Spleen (tissue), 11 donors: ENCODE results near the gene PTPRM. TPM values are rescaled to one million over a fixed set of nuclear protein-coding genes. Genes with fewer than 3 reads are reported as not detected.

Source experiments
- DNase-seq: peaks from one replicate; pipeline ENCODE4 v3.0.0-alpha.2; 2020
- H3K27ac ChIP-seq, 8 donors: fragments of 200-600 bp; sonication (generic) in 7 of 8; 1 replicate in 4 of 8; 2 replicates in 4 of 8; pipeline versions ENCODE4 v1.5.0 to v1.8.0; 2016 to 2021; ENCODE audit warnings: inconsistent platforms in 4 of 8, mild to moderate bottlenecking in 4 of 8, moderate library complexity in 1 of 8
- H3K27me3 ChIP-seq, 7 donors: fragments of 200-600 bp; sonication (generic) in 6 of 7; replicated peaks in 1 of 7; 1 replicate in 4 of 7; 2 replicates in 3 of 7; pipeline versions ENCODE4 v1.5.0 to v1.8.0; 2016 to 2021; ENCODE audit warnings: inconsistent platforms in 3 of 7, mild to moderate bottlenecking in 1 of 7
- H3K36me3 ChIP-seq, 6 donors: fragments of 200-600 bp; sonication (generic) in 5 of 6; 1 replicate in 4 of 6; 2 replicates in 2 of 6; pipeline versions ENCODE4 v1.5.0 to v1.8.0; 2016 to 2021; ENCODE audit warnings: inconsistent platforms in 2 of 6
- H3K4me1 ChIP-seq, 6 donors: fragments of 200-600 bp; sonication (generic) in 5 of 6; 1 replicate in 3 of 6; 2 replicates in 3 of 6; pipeline versions ENCODE4 v1.5.0 to v1.8.0; 2016 to 2021; ENCODE audit warnings: inconsistent platforms in 3 of 6
- H3K4me3 ChIP-seq, 8 donors: fragments of 200-600 bp; sonication (generic) in 7 of 8; 1 replicate in 4 of 8; 2 replicates in 4 of 8; pipeline versions ENCODE4 v1.5.0 to v1.8.0; 2016 to 2021; ENCODE audit warnings: inconsistent platforms in 4 of 8, mild to moderate bottlenecking in 4 of 8, moderate library complexity in 2 of 8
- H3K9me3 ChIP-seq, 8 donors: fragments of 200-600 bp; sonication (generic) in 7 of 8; 1 replicate in 4 of 8; 2 replicates in 4 of 8; pipeline versions ENCODE4 v1.5.0 to v1.8.0; 2016 to 2021; ENCODE audit warnings: inconsistent platforms in 4 of 8
- CTCF ChIP-seq, 11 experiments: fragments of 200-600 bp in 7 of 11; fragments of 450-650 bp in 4 of 11; sonication (generic) in 4 of 11; IDR thresholded peaks in 8 of 11; conservative IDR thresholded peaks in 3 of 11; 1 replicate in 7 of 11; 2 replicates in 4 of 11; pipeline versions ENCODE4 v1.4.0 to v1.8.0; 2016 to 2021; ENCODE audit warnings: antibody characterized with exemption in 11 of 11, inconsistent platforms in 4 of 11, mild to moderate bottlenecking in 1 of 11
- POLR2A ChIP-seq, 3 donors: fragments of 450-650 bp; IDR thresholded peaks; one replicate each; pipeline ENCODE4 v1.5.1; 2017; ENCODE audit warnings: antibody characterized with exemption in 3 of 3, mild to moderate bottlenecking in 1 of 3
- POLR2AphosphoS5 ChIP-seq, 3 donors: sonication (generic); formaldehyde crosslinking; IDR thresholded peaks; one replicate each; pipeline ENCODE4 v1.5.1; 2017; ENCODE audit warnings: antibody characterized with exemption in 3 of 3
- WGBS, 5 donors: extraction: QIAGEN DNeasy Blood & Tissue Kit in 3 of 5; methylation state at CpG; one replicate each; pipeline versions ENCODE4 v1.1.5 to v1.1.7; 2013 to 2018; 5-methylcytosine and 5-hydroxymethylcytosine counted together
- intact Hi-C: fragments of 100-400 bp; cut with DNase I; formaldehyde crosslinking; loops from one replicate; pipeline ENCODE4 v1.15.0; 2023; ENCODE audit warnings: low total_unique reads
- polyA plus RNA-seq, 3 donors: library from polyadenylated mRNA; stranded (reverse); fragments of 200-250 nt; gene quantifications; one replicate each; pipeline ENCODE4 v1.2.1, GENCODE V29; 2013
- total RNA-seq, 7 donors: library from RNA; depleted of rRNA in 3 of 7; stranded (reverse); fragments of >200 nt in 3 of 7; fragmentation: NEBNext Ultra II Directional in 4 of 7; extraction: Animal tissue kit (Norgen Biotek cat#: 25700) in 4 of 7; gene quantifications; one replicate each; pipeline versions ENCODE4 v1.1.0 to v1.2.1, GENCODE V29; 2016 to 2021
- donor health status: healthy with polysubstance abuse.
- donor health status: DM: no; HTN: no; CAD: no; lungs with moderate emphysema.
- donor health status: DM: no; HTN: no; CAD: no.
- donor health status: Bipolar disorder and iron deficiency.
- donor health status: healthy.
- donor health status: DM: no; HTN: no; CAD: no.
- donor health status: DM: yes; HTN: yes; CAD: no.

The PTPRM gene
- total and polyA plus RNA-seq, 10 donors: 23.5 to 97.8 (median 62.8) TPM

- intact Hi-C loops: no loop called here
- Histone ChIP-seq H3K9me3 (peaks cover 0 to 22% (median 16%) of the 10 kb centered on the region in 8 donors), H3K36me3 (no peaks in the 10 kb centered on the region), H3K27me3 (no peaks in the 10 kb centered on the region), H3K4me1 (no peaks in the 10 kb centered on the region), H3K4me3 (no peak overlapping the region), H3K27ac (no peak overlapping the region)
- no peak for DNase-seq
- 2 to 84% (median 36%) methylated on average over 1 of the region's 1 CpG for WGBS, 5 donors
- TF ChIP-seq POLR2A (IDR thresholded peaks at IDR 0.05) (no peak), POLR2AphosphoS5 (IDR thresholded peaks at IDR 0.05) (no peak), CTCF (IDR thresholded peaks at IDR 0.05 in 8 of 11, conservative IDR thresholded peaks at IDR 0.05 in 3 of 11) (no peak)
Measured at GRCh38 chr18:7990670-7991069, 423.6 kb downstream of the PTPRM start.

GRCh38 chr18:8001711-8002301, 434.7 kb downstream of the PTPRM start:
- H3K27ac ChIP-seq: no peak overlapping the region
- TF ChIP-seq CTCF (IDR thresholded peaks at IDR 0.05 in 8 of 11, conservative IDR thresholded peaks at IDR 0.05 in 3 of 11): no peak
- TF ChIP-seq POLR2A (IDR thresholded peaks at IDR 0.05): no peak
- TF ChIP-seq POLR2AphosphoS5 (IDR thresholded peaks at IDR 0.05): no peak
- no peaks in the 10 kb centered on the region for H3K36me3 ChIP-seq
- intact Hi-C loops: no loop called here
- peaks cover 0 to 2% (median 0%) of the 10 kb centered on the region in 6 donors for H3K4me1 ChIP-seq
- H3K27me3 ChIP-seq: no peaks in the 10 kb centered on the region
- no peak overlapping the region for H3K4me3 ChIP-seq
- 40 to 77% (median 53%) methylated on average over 3 of the region's 3 CpGs for WGBS, 5 donors
- no peaks in the 10 kb centered on the region for H3K9me3 ChIP-seq
- no peak for DNase-seq

GRCh38 chr18:8003878-8004675, 437.0 kb downstream of the PTPRM start:
- intact Hi-C loops: no loop called here
- Histone ChIP-seq H3K36me3 (no peaks in the 10 kb centered on the region), H3K9me3 (no peaks in the 10 kb centered on the region), H3K4me3 (no peak overlapping the region), H3K27me3 (no peaks in the 10 kb centered on the region), H3K27ac (no peak overlapping the region), H3K4me1 (peaks cover 0 to 2% (median 0%) of the 10 kb centered on the region in 6 donors)
- no peak for DNase-seq
- WGBS, 5 donors: 65 to 75% (median 71%) methylated on average over 6 of the region's 6 CpGs
- no peak for TF ChIP-seq POLR2AphosphoS5 (IDR thresholded peaks at IDR 0.05)
- no peak for TF ChIP-seq POLR2A (IDR thresholded peaks at IDR 0.05)
- no peak for TF ChIP-seq CTCF (IDR thresholded peaks at IDR 0.05 in 8 of 11, conservative IDR thresholded peaks at IDR 0.05 in 3 of 11)

GRCh38 chr18:8004792-8005191, 437.7 kb downstream of the PTPRM start:
- DNase-seq: no peak
- TF ChIP-seq POLR2A (IDR thresholded peaks at IDR 0.05) (no peak), POLR2AphosphoS5 (IDR thresholded peaks at IDR 0.05) (no peak), CTCF (IDR thresholded peaks at IDR 0.05 in 8 of 11, conservative IDR thresholded peaks at IDR 0.05 in 3 of 11) (no peak)
- H3K4me1 ChIP-seq: peaks cover 0 to 2% (median 0%) of the 10 kb centered on the region in 6 donors
- intact Hi-C loops: no loop called here
- no peak overlapping the region for H3K4me3 ChIP-seq
- H3K27ac ChIP-seq: no peak overlapping the region
- no peaks in the 10 kb centered on the region for H3K36me3 ChIP-seq
- H3K27me3 ChIP-seq: no peaks in the 10 kb centered on the region
- 90 to 95% (median 93%) methylated on average over 3 of the region's 3 CpGs for WGBS, 5 donors
- no peaks in the 10 kb centered on the region for H3K9me3 ChIP-seq
